Measurements from ENCODE around the gene TMF1.

Gene TMF1

GRCh38 chr3:68977486-68978167 lies 74.5 kb downstream of the TMF1 start:
- no peak for DNase-seq (ENCODE audit: low read depth in 2 of 2, low spot score in 1 of 2)

GRCh38 chr3:68974711-68975110 lies 77.4 kb downstream of the TMF1 start:
- DNase-seq (ENCODE audit: low read depth in 2 of 2, low spot score in 1 of 2): no peak

GRCh38 chr3:68973639-68974038 lies 78.5 kb downstream of the TMF1 start:
- DNase-seq (ENCODE audit: low read depth in 2 of 2, low spot score in 1 of 2): no peak

GRCh38 chr3:68972358-68972979 lies 79.7 kb downstream of the TMF1 start:
- DNase-seq (ENCODE audit: low read depth in 2 of 2, low spot score in 1 of 2): no peak

All from stimulated activated CD8-positive, alpha-beta memory T cell treated with anti-CD3 and anti-CD28 coated beads, Interleukin-4, amount 100 ng/mL, for 1 hour (primary cell).